ENCODE results near the gene UHRF2. TPM values are rescaled to one million over a fixed set of nuclear protein-coding genes. Genes with fewer than 3 reads are reported as not detected.

Gene UHRF2
- total RNA-seq, 4 donors from 2014 or later = 44.1 to 142 (median 59.2) TPM

- H3K27me3 ChIP-seq = no peaks in the 10 kb centered on the region
- no peaks in the 10 kb centered on the region for H3K36me3 ChIP-seq
- no peak overlapping the region for H3K27ac ChIP-seq
- no peak for TF ChIP-seq POLR2A (IDR thresholded peaks at IDR 0.05)
- no peak overlapping the region for H3K4me3 ChIP-seq
- no peaks in the 10 kb centered on the region for H3K9me3 ChIP-seq
- no peaks in the 10 kb centered on the region for H3K4me1 ChIP-seq
- DNase-seq = no peak
Measured at GRCh38 chr9:6459718-6460117, 46.7 kb downstream of the UHRF2 start.

GRCh38 chr9:6460189-6460768, 47.3 kb downstream of the UHRF2 start:
- no peak overlapping the region for H3K27ac ChIP-seq
- H3K9me3 ChIP-seq = no peaks in the 10 kb centered on the region
- TF ChIP-seq CTCF (IDR thresholded peaks at IDR 0.05) (no peak), POLR2A (IDR thresholded peaks at IDR 0.05) (no peak)
- H3K4me3 ChIP-seq = no peak overlapping the region
- H3K4me1 ChIP-seq = no peaks in the 10 kb centered on the region
- no peak for DNase-seq
- H3K36me3 ChIP-seq = no peaks in the 10 kb centered on the region
- H3K27me3 ChIP-seq = no peaks in the 10 kb centered on the region

- Histone ChIP-seq H3K27me3 (no peaks in the 10 kb centered on the region), H3K36me3 (no peaks in the 10 kb centered on the region), H3K27ac (no peak overlapping the region), H3K4me3 (no peak overlapping the region), H3K9me3 (no peaks in the 10 kb centered on the region), H3K4me1 (no peaks in the 10 kb centered on the region)
- DNase-seq = no peak
- TF ChIP-seq CTCF (IDR thresholded peaks at IDR 0.05) (no peak), POLR2A (IDR thresholded peaks at IDR 0.05) (no peak)
Measured at GRCh38 chr9:6461619-6462018, 48.6 kb downstream of the UHRF2 start.

GRCh38 chr9:6467006-6467625, 54.1 kb downstream of the UHRF2 start:
- H3K4me3 ChIP-seq = no peak overlapping the region
- no peaks in the 10 kb centered on the region for H3K27me3 ChIP-seq
- no peaks in the 10 kb centered on the region for H3K4me1 ChIP-seq
- H3K9me3 ChIP-seq = no peaks in the 10 kb centered on the region
- H3K36me3 ChIP-seq = no peaks in the 10 kb centered on the region
- no peak overlapping the region for H3K27ac ChIP-seq
- TF ChIP-seq CTCF (IDR thresholded peaks at IDR 0.05) = no peak
- TF ChIP-seq POLR2A (IDR thresholded peaks at IDR 0.05) = no peak
- DNase-seq = no peak

GRCh38 chr9:6471231-6471850, 58.3 kb downstream of the UHRF2 start:
- no peaks in the 10 kb centered on the region for H3K4me1 ChIP-seq
- no peak for DNase-seq
- H3K36me3 ChIP-seq = no peaks in the 10 kb centered on the region
- no peaks in the 10 kb centered on the region for H3K27me3 ChIP-seq
- no peak overlapping the region for H3K4me3 ChIP-seq
- TF ChIP-seq POLR2A (IDR thresholded peaks at IDR 0.05) = no peak
- TF ChIP-seq CTCF (IDR thresholded peaks at IDR 0.05) = no peak
- no peak overlapping the region for H3K27ac ChIP-seq
- H3K9me3 ChIP-seq = no peaks in the 10 kb centered on the region

- H3K27ac ChIP-seq = no peak overlapping the region
- H3K36me3 ChIP-seq = peaks cover 0 to 15% (median 0%) of the 10 kb centered on the region in 3 donors
- no peak for DNase-seq
- H3K27me3 ChIP-seq = no peaks in the 10 kb centered on the region
- TF ChIP-seq CTCF (IDR thresholded peaks at IDR 0.05) (no peak), POLR2A (IDR thresholded peaks at IDR 0.05) (no peak)
- H3K9me3 ChIP-seq = no peaks in the 10 kb centered on the region
- H3K4me3 ChIP-seq = no peak overlapping the region
- H3K4me1 ChIP-seq = no peaks in the 10 kb centered on the region
Measured at GRCh38 chr9:6473151-6473550, 60.2 kb downstream of the UHRF2 start.

Data from Peyer's patch (tissue), 4 donors.